GM18499 (cell line): ENCODE results near the gene NCS1.

Experiments
- ATAC-seq: cut with Tn5 transposase; IDR thresholded peaks from one replicate; pipeline ENCODE4 v1.9.1; 2021; ENCODE audit warnings: moderate number of reproducible peaks; ENCODE audit not compliant: insufficient read depth, unreplicated experiment

NCS1 gene

GRCh38 chr9:130209422-130209821 is 37.2 kb downstream of the NCS1 start:
- ATAC-seq, result no peak

- no peak for ATAC-seq
These were observed 39.5 kb downstream of the NCS1 start for GRCh38 chr9:130211548-130212226.

- no peak for ATAC-seq
These were observed 40.5 kb downstream of the NCS1 start for GRCh38 chr9:130212543-130213297.

GRCh38 chr9:130213911-130214761 is 41.9 kb downstream of the NCS1 start:
- ATAC-seq, result no peak

GRCh38 chr9:130214776-130215340 is 42.7 kb downstream of the NCS1 start:
- ATAC-seq, result no peak

GRCh38 chr9:130215341-130216119 is 43.3 kb downstream of the NCS1 start:
- ATAC-seq, result no peak

GRCh38 chr9:130217838-130218237 is 45.6 kb downstream of the NCS1 start:
- no peak for ATAC-seq

GRCh38 chr9:130219661-130220096 is 47.5 kb downstream of the NCS1 start:
- no peak for ATAC-seq

GRCh38 chr9:130220352-130220751 is 48.1 kb downstream of the NCS1 start:
- ATAC-seq, result no peak

- no peak for ATAC-seq
These were observed 50.6 kb downstream of the NCS1 start for GRCh38 chr9:130222833-130223232.

GRCh38 chr9:130225071-130225470 is 52.9 kb downstream of the NCS1 start:
- ATAC-seq, result no peak

- no peak for ATAC-seq
These were observed 53.4 kb downstream of the NCS1 start for GRCh38 chr9:130225586-130225985.

- no peak for ATAC-seq
These were observed 53.9 kb downstream of the NCS1 start for GRCh38 chr9:130226112-130226511.

GRCh38 chr9:130227833-130228232 is 55.6 kb downstream of the NCS1 start:
- ATAC-seq, result no peak

- no peak for ATAC-seq
These were observed 57.6 kb downstream of the NCS1 start for GRCh38 chr9:130229759-130230158.

- ATAC-seq, result no peak
These were observed 58.4 kb downstream of the NCS1 start for GRCh38 chr9:130230631-130231030.

GRCh38 chr9:130232899-130233586 is 60.8 kb downstream of the NCS1 start:
- no peak for ATAC-seq

- no peak for ATAC-seq
These were observed 61.4 kb downstream of the NCS1 start for GRCh38 chr9:130233587-130233945.
